ES-I3 (cell line): ENCODE results near the gene SCTR.

Experiments used
- H3K36me3 ChIP-seq: 2 replicates; pipeline ENCODE4 v1.6.1; 2013; ENCODE audit warnings: mild to moderate bottlenecking, low read length, control low read depth, moderate library complexity; ENCODE audit not compliant: insufficient read depth
- H3K4me1 ChIP-seq: 2 replicates; pipeline ENCODE4 v1.6.1; 2013; ENCODE audit warnings: mild to moderate bottlenecking, control low read depth, low read length; ENCODE audit not compliant: insufficient read depth
- H3K9ac ChIP-seq: 2 replicates; pipeline ENCODE4 v1.6.1; 2013; ENCODE audit warnings: low read depth, mild to moderate bottlenecking, low read length, moderate library complexity
- H3K9me3 ChIP-seq: 2 replicates; pipeline ENCODE4 v1.6.1; 2013; ENCODE audit warnings: mild to moderate bottlenecking, low read length, moderate library complexity; ENCODE audit not compliant: control insufficient read depth, insufficient read depth

Gene SCTR

DNA sequence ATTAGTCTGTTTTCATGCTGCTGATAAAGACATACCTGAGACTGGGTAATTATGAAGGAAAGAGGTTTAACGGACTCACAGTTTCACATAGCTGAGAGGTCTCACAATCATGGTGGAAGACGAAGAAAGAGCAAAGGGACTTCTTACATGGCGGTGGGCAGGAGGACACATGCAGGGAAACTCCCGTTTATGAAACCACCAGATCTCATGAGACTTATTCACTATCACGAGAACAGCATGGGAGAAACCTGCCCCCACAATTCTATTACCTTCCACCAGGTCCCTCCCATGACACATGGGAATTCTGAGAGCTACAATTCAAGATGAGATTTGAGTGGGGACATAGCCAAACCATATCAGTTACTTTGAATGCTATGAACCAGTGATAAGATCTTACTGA is 44.1 kb downstream of the SCTR start:
- Histone ChIP-seq H3K9ac (no peak overlapping the region), H3K9me3 (no peaks in the 10 kb centered on the region), H3K4me1 (peaks cover 9% of the 10 kb centered on the region; the same call in 1 of the 2 replicates), H3K36me3 (no peaks in the 10 kb centered on the region)

DNA sequence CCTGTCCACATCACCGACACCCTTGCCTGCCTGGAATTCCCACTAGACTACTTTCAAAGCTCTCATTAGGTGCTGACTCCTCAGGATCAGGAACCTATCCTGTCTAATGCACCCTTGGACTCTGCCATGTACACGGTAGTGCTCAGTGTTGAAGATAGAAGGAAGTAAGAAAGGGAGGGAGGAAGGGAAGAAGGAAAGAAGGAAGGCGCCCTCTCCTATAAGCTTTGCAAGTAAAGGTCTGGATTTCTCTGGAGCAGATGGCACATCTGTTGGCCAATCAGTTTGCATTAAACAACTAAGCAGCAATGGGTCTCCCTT is 45.3 kb downstream of the SCTR start:
- Histone ChIP-seq H3K9me3 (no peaks in the 10 kb centered on the region), H3K4me1 (peaks cover 14% of the 10 kb centered on the region; the same call in 1 of the 2 replicates), H3K36me3 (no peaks in the 10 kb centered on the region), H3K9ac (no peak overlapping the region)

DNA sequence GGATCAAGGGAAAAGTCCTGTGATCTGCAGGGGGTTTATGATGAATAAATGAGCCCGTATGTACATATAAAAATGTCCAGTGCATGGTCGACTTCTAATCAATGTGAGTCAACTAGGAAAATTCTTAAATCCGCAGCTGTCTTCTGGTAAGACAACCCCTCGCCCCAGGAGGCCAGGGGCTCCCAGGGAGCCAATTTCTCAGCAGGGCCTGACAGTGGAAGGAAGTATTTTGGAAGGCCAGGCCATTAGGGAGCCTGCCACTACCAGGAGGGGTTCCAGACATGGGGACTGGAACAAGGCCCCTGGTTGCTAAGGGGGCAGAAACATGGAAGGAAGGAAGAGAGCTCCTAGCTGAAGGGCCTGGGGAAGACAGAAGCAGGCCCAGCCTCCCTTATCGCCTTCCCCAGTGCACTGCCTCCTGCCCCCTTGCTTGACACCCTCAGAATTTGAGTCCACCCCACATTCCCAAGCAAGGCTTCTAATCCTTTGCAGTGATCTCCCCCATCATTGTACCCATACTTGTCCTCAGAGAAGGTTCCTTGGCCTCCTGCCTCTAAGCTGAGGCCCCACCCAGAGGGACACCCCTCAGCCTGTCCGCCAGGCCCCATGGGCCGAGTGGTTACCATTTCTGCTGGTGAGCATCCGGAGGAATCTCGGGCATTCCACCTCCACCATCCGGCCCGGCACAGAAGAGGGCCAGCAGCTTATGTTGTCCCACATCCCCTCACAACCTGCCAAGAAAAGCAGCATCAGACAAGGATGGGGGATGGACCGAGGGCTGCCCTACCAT is 45.9 kb downstream of the SCTR start:
- H3K36me3 ChIP-seq: no peaks in the 10 kb centered on the region
- H3K9me3 ChIP-seq: no peaks in the 10 kb centered on the region
- H3K9ac ChIP-seq: no peak overlapping the region
- H3K4me1 ChIP-seq: peaks cover 14% of the 10 kb centered on the region; the same call in 1 of the 2 replicates

- no peaks in the 10 kb centered on the region for H3K36me3 ChIP-seq
- no peak overlapping the region for H3K9ac ChIP-seq
- no peaks in the 10 kb centered on the region for H3K9me3 ChIP-seq
- peaks cover 14% of the 10 kb centered on the region; the same call in 1 of the 2 replicates for H3K4me1 ChIP-seq
These were observed 47.2 kb downstream of the SCTR start for GRCh38 chr2:119477113-119477505.

GRCh38 chr2:119476301-119477112 is 47.8 kb downstream of the SCTR start:
- H3K9ac ChIP-seq: no peak overlapping the region
- no peaks in the 10 kb centered on the region for H3K9me3 ChIP-seq
- H3K36me3 ChIP-seq: no peaks in the 10 kb centered on the region
- H3K4me1 ChIP-seq: peaks cover 14% of the 10 kb centered on the region; the same call in 1 of the 2 replicates

GRCh38 chr2:119475857-119476244 is 48.4 kb downstream of the SCTR start:
- Histone ChIP-seq H3K36me3 (no peaks in the 10 kb centered on the region), H3K9ac (no peak overlapping the region), H3K4me1 (peaks cover 14% of the 10 kb centered on the region; the same call in 1 of the 2 replicates), H3K9me3 (no peaks in the 10 kb centered on the region)

DNA sequence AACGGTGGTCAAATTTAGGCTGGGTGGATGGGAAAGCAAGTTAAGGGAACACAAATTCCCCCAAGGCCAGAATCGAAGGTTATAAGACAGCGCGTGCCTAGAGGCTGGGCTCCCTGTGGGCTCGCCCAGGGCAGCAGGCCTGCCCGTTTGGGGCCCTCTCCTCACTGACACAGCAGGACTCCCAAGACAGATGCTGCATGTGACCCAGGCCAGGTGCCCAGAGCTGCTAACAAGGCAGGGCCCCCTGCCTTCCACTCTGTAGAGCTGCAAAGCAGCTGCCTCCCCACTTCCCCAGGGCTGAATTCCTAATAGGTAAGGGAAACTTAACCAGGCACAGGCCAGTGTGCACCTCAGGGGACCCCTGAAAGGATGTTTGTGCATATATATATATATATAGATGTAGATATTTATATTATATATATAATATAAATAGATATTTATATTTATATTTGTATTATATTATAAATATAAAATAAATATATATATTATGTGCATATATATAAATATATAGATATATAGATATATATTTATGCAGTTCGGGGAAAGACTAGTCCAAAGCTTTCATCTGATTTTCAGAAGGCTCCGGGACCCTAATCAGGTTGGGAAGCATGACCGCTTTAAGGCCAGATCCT is 48.9 kb downstream of the SCTR start:
- no peak overlapping the region for H3K9ac ChIP-seq
- no peaks in the 10 kb centered on the region for H3K9me3 ChIP-seq
- H3K4me1 ChIP-seq: peaks cover 14% of the 10 kb centered on the region; the same call in 1 of the 2 replicates
- H3K36me3 ChIP-seq: no peaks in the 10 kb centered on the region

DNA sequence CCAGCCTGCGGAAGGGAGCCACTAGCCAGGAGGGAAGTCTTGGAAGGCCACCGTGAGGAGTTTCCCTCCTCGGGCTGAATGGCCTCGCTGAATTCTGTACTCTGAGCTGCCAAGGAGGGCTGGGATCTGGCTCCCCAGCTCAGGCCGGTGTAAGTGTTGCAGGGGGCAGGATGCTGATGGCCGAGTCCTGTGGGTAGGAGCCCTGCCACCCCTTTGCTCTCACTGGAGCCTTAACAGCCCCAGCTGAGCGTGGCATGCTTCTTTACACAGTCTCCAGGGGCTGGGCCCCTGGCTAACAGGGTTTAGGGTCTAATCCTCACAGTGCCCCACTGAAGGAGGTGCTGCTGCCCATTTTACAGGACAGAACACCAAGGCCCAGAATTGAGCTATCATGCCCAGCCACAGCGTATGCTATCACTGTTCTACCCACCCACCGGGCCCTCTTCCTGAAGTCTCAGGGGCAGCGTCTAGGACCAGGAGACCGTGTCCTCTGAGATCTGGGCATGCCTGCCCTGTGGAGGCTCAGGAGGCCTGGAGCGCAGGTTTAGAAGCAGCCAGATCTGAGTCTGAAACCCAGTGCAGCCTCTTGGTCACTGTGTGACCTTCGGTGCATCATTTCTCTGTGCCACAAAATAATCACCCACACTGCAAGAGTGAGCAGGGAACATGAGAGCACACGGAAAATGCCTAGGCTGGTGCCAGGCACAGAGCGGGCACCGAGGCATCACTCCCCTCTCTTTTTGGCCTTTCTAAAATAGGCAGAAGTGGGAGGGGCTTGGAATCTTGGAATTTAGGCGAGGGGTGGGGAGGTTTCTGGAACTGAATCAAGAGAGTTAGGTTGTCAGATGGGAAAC is 49.7 kb downstream of the SCTR start:
- H3K4me1 ChIP-seq: peaks cover 19% of the 10 kb centered on the region
- H3K9me3 ChIP-seq: no peaks in the 10 kb centered on the region
- no peak overlapping the region for H3K9ac ChIP-seq
- no peaks in the 10 kb centered on the region for H3K36me3 ChIP-seq

GRCh38 chr2:119473621-119474370 is 50.5 kb downstream of the SCTR start:
- Histone ChIP-seq H3K36me3 (no peaks in the 10 kb centered on the region), H3K9me3 (no peaks in the 10 kb centered on the region), H3K4me1 (peaks cover 21% of the 10 kb centered on the region), H3K9ac (no peak overlapping the region)

GRCh38 chr2:119472749-119473148 is 51.5 kb downstream of the SCTR start:
- H3K9ac ChIP-seq: no peak overlapping the region
- H3K9me3 ChIP-seq: no peaks in the 10 kb centered on the region
- H3K4me1 ChIP-seq: peaks cover 21% of the 10 kb centered on the region
- no peaks in the 10 kb centered on the region for H3K36me3 ChIP-seq

DNA sequence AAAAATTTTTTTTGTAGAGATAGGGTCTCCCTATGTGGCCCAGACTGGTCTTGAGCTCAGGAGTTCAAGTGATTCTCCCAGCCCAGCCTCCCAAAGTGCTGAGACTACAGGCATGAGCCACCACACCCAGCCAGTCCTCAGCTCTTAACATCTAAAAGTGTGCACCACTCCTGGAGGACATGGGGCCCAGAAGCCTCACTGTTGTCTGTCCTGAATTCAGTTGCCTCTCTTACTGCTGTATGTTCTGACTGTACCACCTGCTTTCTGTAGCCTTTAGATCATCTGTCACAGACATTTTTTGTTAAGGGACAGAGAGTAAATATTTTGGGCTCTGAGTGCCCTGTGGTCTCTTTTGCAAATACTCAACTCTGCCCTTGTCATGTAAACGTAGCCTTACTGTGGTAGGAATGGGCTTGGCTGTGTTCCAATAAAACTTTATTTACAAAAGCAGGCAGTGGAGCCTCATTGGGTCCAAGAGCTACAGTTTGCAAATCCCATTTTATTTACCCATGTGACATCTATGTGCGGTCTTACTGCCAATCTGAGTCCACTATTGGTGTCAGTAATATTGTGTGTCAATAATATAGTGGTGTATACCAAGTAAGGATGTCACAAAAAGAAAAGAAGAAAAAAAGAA is 54.5 kb downstream of the SCTR start:
- peaks cover 8% of the 10 kb centered on the region for H3K4me1 ChIP-seq
- H3K9me3 ChIP-seq: no peaks in the 10 kb centered on the region
- no peak overlapping the region; the same call in 1 of the 2 replicates for H3K9ac ChIP-seq
- H3K36me3 ChIP-seq: no peaks in the 10 kb centered on the region

DNA sequence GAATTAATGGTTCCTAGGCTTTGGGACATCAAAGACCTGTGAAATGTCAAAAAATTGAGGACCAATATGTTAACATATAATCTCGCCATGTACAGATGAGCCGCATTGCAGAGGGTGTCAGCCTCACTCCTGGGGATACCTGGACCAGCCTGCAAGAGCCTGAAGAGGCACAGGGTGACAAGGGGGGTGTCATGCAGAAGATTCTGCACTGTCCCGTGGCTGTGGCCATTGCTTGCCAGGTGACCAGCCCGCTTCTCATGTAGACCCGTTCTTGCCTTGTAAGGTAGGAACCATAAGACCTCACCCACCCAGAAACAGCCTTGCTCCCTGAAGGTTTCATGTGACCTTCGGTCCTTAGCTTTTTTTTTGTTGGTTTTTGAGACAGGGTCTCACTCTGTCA is 55.2 kb downstream of the SCTR start:
- H3K36me3 ChIP-seq: no peaks in the 10 kb centered on the region
- H3K9ac ChIP-seq: no peak overlapping the region
- H3K4me1 ChIP-seq: peaks cover 7% of the 10 kb centered on the region
- H3K9me3 ChIP-seq: no peaks in the 10 kb centered on the region
